ENCODE results near the gene KRAS.

KRAS gene

GRCh38 chr12:25194722-25195055, 56.0 kb downstream of the KRAS start:
- DNase-seq, result no peak

DNA sequence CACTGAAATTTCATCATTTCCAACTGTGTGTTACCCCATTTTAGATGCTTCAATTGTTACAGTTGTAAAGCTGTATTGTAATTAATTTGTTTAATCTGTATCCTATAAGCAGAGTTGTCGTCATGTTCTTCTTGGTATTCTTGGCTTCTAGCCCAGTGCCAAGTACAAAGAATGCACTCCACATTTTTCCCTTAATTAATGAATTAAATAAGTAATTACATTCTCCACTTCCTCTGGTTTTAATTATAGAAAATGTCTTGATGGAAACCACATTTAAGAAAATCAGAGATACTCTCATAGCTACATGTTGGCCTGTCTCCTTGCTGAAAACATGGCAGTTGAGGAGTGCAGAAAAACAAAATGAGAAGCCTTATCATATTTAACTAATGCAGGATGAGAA, 56.5 kb downstream of the KRAS start:
- peak in 2 of 3 experiments; percentile 18 to 63 for DNase-seq

DNA sequence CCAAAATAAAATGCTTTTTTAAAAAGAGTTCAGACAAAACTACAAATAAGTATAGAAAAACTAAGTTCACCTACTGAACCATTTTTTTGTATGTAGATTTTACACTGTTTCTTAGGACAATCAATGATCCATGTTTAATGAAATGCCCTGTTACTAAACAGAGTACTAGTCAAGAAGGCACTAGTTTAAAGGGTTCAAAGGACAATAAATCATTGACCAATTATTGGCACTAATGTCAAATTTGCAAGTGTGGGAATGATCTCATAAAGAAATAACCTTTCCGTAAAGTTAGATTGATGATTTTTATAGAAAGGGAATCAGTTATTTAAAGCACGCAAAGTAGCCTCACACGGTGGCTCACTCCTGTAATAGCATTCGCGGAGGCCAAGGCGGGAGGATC, 59.9 kb downstream of the KRAS start:
- no peak for DNase-seq

- DNase-seq, result no peak
Observed at GRCh38 chr12:25189656-25190055, 61.1 kb downstream of the KRAS start.

DNA sequence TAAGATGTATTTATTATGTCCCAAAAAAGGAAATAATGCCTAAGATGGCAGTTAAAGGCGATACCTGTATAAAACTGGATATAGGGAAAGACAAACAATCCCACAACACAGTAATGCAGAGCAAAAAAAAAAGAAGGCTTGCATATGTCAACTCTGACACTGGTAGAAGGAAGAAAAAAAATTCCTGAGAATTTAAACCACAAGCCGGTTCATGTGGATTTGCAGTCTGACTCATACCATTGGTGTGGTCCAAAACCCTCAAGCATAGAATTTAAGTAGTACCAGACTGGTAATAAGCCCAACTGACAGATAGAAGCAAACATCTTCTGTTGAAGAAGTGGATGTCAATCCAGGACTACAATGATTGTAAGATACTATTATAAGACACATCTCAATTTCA, 62.9 kb downstream of the KRAS start:
- DNase-seq, result no peak

GRCh38 chr12:25186788-25187402, 63.8 kb downstream of the KRAS start:
- no peak for DNase-seq

DNA sequence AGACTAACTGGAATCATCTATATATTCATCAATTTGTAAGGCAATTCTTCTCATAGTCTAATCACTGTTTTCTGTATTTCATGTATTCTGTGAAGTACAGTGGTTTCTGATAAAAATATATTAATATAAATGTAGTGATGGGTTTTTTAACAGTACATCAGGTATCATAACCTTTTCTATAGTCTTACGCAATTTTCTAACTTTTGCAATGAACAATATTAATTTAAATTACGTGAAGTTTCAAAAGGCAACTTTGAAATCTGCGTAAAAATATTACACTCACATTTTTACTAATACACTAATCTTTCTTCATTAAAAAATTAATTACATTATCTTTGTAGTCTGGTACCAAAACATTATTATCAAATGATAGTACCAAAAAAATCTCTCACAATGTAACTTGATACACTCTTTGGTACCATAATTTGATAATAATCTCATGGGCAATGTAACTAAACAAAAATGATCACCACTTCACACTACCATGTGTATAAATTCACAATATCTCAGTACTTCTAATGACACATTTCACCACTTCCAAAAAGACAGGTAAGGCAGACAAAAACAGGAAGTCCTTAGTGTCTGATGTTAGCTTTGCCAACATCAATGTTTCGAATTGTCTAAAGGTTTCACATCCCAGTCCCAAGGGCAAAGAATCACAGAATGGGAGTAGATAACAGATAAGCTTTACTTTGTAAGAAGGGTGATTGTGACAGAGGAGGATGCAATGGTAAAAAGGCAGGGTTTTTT, 64.5 kb downstream of the KRAS start:
- no peak for DNase-seq

DNA sequence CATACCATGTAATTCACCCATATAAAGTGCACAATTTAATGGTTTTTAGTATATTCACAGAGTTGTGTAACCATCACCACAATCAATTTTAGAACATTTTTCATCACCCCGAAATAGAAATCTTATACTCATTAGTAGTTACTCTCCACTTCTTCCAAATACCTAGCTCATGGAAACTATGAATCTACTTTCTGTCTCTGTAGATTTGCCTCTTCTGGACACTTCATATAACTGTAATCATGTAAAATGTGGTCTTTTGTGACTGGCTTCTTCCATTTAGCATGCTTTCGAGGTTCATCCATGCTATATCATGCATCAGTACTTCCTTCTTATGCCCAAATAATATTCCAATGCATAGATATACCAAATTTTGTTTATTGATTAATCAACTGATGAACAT, 66.6 kb downstream of the KRAS start:
- no peak for DNase-seq

DNA sequence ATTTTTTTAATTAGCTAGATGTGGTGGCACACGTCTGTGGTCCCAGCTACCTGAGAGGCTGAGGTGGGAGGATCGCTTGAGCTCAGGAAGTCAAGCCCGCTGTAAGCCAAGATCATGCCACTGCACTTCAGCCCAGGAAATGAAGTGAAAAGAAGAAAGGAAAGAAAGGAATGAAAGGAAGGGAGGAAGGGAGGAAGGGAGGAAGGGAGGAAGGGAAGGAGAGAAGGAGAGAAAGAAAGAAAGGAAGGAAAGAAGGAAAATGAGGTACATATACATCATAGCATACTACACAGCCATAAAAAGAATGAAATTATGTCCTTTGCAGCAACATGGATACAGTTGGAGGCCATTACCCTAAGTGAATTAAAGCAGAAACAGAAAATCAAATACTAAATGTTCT, 68.0 kb downstream of the KRAS start:
- DNase-seq, result no peak

DNA sequence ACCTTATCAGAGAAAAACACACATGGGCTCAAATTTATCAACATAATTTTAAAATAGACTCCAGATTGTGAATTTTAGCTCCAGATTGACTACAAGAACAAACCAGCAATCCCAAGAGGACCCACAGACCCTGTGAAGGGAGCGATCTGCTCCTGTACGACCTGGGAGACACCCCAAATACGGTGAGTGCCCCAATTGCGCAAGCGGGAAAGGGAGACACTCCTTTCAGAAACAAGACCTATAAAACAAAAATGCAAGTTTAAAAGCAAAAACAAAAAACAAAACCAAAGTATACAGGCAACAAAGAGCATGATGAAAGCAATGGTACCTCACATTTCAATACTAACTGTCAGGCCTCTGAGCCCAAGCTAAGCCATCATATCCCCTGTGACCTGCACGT, 87.9 kb downstream of the KRAS start:
- no peak for DNase-seq

DNA sequence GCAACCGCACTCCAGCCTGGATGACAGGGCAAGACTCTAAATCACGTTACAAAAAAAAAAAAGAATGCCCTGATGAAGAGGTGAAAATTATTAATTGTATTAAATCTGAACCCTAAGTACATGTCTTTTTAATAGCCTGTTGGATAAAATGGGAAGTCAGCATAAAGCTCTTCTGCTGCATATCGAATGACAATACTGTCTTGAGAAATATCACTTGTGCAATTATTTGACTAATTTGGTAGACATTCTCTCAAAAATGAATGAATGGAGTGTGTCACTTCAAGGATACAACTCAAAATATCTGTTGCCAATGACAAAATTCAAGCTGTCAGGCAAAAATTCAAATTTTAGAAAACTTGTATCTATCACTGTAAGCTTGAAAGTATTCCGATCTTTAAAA, 94.7 kb downstream of the KRAS start:
- no peak for DNase-seq

DNA sequence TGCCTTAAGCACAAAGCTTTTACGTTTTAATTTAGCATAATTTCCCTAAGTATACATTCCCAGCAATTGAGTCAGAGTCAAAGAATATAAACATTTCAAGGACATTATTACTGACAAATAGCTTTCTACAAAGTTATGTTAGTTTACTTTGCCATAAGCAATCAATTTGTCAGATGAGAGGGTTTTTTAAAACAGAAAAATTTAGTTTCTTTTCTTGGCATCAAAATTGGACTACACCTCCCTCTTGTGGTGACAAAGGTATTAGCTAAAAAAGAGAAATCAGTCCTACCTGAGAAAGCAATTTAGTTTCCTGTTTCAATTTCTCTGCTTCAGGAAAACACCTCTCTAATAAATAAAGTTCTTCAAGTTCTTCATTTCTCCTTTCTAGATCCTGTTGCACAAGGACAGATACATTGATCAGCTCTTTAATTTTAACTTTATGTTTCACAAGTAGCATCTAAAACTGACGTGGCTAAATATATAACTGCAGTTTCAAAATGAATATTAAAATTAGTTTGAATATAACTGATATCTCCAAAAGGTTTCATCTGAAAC, 95.6 kb downstream of the KRAS start:
- peak in 2 of 3 experiments; percentile 13 to 66 for DNase-seq

Data from NCI-H1417 (cell line).